CD4-positive, alpha-beta T cell treated with Interferon gamma for 1 hour (primary cell): ENCODE measurements around the gene TOR1AIP2.

Source experiments
- DNase-seq: peaks from one replicate; pipeline ENCODE4 v3.0.0-alpha.2; 2020

TOR1AIP2 gene

GRCh38 chr1:179825206-179825605, 52.4 kb downstream of the TOR1AIP2 start:
- no peak for DNase-seq

- no peak for DNase-seq
Measured at GRCh38 chr1:179824265-179824664, 53.3 kb downstream of the TOR1AIP2 start.

- no peak for DNase-seq
Measured at GRCh38 chr1:179823693-179824092, 53.9 kb downstream of the TOR1AIP2 start.

GRCh38 chr1:179822065-179822464, 55.5 kb downstream of the TOR1AIP2 start:
- DNase-seq: no peak

GRCh38 chr1:179821524-179821923, 56.1 kb downstream of the TOR1AIP2 start:
- DNase-seq: no peak

GRCh38 chr1:179820226-179820970, 57.2 kb downstream of the TOR1AIP2 start:
- no peak for DNase-seq

GRCh38 chr1:179818743-179819173, 58.8 kb downstream of the TOR1AIP2 start:
- no peak for DNase-seq

- no peak for DNase-seq
Measured at GRCh38 chr1:179818260-179818659, 59.3 kb downstream of the TOR1AIP2 start.

GRCh38 chr1:179817789-179818188, 59.8 kb downstream of the TOR1AIP2 start:
- DNase-seq: no peak

- DNase-seq: no peak
Measured at GRCh38 chr1:179817056-179817455, 60.5 kb downstream of the TOR1AIP2 start.

- DNase-seq: no peak
Measured at GRCh38 chr1:179816196-179816960, 61.2 kb downstream of the TOR1AIP2 start.

- no peak for DNase-seq
Measured at GRCh38 chr1:179815641-179816040, 62.0 kb downstream of the TOR1AIP2 start.

GRCh38 chr1:179814546-179814838, 63.1 kb downstream of the TOR1AIP2 start:
- DNase-seq: no peak

GRCh38 chr1:179813626-179814545, 63.7 kb downstream of the TOR1AIP2 start:
- no peak for DNase-seq

GRCh38 chr1:179812501-179813292, 64.9 kb downstream of the TOR1AIP2 start:
- no peak for DNase-seq

- DNase-seq: no peak
Measured at GRCh38 chr1:179810367-179810715, 67.3 kb downstream of the TOR1AIP2 start.

- peak; percentile 70 for DNase-seq
Measured at GRCh38 chr1:179809506-179810366, 67.9 kb downstream of the TOR1AIP2 start.

- DNase-seq: no peak
Measured at GRCh38 chr1:179808503-179808902, 69.1 kb downstream of the TOR1AIP2 start.

GRCh38 chr1:179807691-179808485, 69.7 kb downstream of the TOR1AIP2 start:
- no peak for DNase-seq

GRCh38 chr1:179807291-179807690, 70.3 kb downstream of the TOR1AIP2 start:
- DNase-seq: no peak

- no peak for DNase-seq
Measured at GRCh38 chr1:179806333-179806732, 71.3 kb downstream of the TOR1AIP2 start.
